Measurements from ENCODE around the gene MOXD1.

- no peak for TF ChIP-seq SUZ12 (IDR thresholded peaks at IDR 0.05; ENCODE audit: extremely low read depth, insufficient read depth, insufficient read length)
- no peak for TF ChIP-seq YY1 (IDR thresholded peaks at IDR 0.05; ENCODE audit: insufficient read depth, insufficient read length)
Measured at GRCh38 chr6:132330759-132331158, 70.5 kb downstream of the MOXD1 start.

All from NT2/D1 (cell line).